IMR-90 (cell line): Measurements from ENCODE around the gene PRPSAP1.

Source experiments
- CEBPB ChIP-seq: IDR thresholded peaks from 2 replicates; pipeline ENCODE4 v1.6.1; 2012; ENCODE audit warnings: low read depth, low read length, improper control_type of control experiment
- MAZ ChIP-seq: IDR thresholded peaks from 2 replicates; pipeline ENCODE4 v1.6.1; 2012; ENCODE audit warnings: low read depth, mild to moderate bottlenecking, low read length, improper control_type of control experiment, moderate library complexity, borderline replicate concordance
- MXI1 ChIP-seq: IDR thresholded peaks from 2 replicates; pipeline ENCODE4 v1.6.1; 2012; ENCODE audit warnings: low read depth, mild to moderate bottlenecking, low read length, moderate library complexity, borderline replicate concordance
- POLR2A ChIP-seq: IDR thresholded peaks from 2 replicates; pipeline ENCODE4 v1.6.1; 2012; ENCODE audit warnings: mild to moderate bottlenecking, low read depth, low read length
- RAD21 ChIP-seq: IDR thresholded peaks from 2 replicates; pipeline ENCODE4 v1.6.1; 2012; ENCODE audit warnings: low read length, improper control_type of control experiment
- TF ChIP-seq, protein P1 (sequence below): conservative IDR thresholded peaks from 2 replicates; pipeline ENCODE4 v1.5.1; 2012; ENCODE audit warnings: mild to moderate bottlenecking, low read depth, low read length, improper control_type of control experiment

DNA sequence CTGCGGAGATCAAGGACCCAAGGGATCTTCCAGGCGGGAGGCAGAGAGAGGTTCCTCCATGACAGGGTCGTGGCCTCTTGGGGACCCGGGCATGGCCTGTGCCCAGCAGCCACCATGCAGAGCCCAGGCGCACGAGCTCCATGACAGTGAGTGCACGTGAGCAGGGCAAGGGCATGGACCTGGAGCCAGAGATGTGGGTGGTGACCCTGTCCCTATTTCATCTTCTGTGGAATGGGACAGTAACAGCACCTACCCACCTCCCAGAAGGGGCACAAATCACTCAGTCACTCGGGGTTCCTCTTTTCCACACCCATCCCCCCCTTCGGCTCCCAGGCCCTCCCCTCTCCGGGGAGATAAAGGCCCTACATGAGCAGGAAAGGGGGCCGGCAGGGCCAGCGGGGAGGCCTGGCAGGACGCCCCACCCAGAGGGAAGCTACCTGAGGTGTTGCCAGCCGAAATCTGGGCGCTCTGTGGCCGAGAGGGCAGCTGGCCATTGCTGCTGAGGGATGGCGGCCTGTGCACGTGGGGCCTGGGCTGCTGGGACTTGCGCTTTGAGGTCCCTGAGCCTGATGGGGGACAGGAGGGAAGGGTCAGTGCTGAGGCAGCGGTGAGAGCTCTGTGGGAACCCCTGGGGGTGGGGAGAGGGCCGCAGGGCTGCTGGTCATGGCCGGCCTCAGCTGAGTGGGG, 78.2 kb downstream of the PRPSAP1 start:
- no peak for TF ChIP-seq POLR2A
- TF ChIP-seq, protein P1, sequence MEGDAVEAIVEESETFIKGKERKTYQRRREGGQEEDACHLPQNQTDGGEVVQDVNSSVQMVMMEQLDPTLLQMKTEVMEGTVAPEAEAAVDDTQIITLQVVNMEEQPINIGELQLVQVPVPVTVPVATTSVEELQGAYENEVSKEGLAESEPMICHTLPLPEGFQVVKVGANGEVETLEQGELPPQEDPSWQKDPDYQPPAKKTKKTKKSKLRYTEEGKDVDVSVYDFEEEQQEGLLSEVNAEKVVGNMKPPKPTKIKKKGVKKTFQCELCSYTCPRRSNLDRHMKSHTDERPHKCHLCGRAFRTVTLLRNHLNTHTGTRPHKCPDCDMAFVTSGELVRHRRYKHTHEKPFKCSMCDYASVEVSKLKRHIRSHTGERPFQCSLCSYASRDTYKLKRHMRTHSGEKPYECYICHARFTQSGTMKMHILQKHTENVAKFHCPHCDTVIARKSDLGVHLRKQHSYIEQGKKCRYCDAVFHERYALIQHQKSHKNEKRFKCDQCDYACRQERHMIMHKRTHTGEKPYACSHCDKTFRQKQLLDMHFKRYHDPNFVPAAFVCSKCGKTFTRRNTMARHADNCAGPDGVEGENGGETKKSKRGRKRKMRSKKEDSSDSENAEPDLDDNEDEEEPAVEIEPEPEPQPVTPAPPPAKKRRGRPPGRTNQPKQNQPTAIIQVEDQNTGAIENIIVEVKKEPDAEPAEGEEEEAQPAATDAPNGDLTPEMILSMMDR, result no peak
- no peak for TF ChIP-seq CEBPB
- TF ChIP-seq MAZ, result no peak
- TF ChIP-seq RAD21, result no peak
- TF ChIP-seq MXI1, result no peak
